ENCODE measurements around the gene ABHD6. TPM values are rescaled to one million over a fixed set of nuclear protein-coding genes. Genes with fewer than 3 reads are reported as not detected.
"Not testable (repeated sequence)": the region's sequence is repeated elsewhere in the genome, so short reads cannot be mapped to it uniquely, and the experiment has no call there.

Gene ABHD6
- total RNA-seq, 1 donor from 2014 or later: 2.4 TPM

- TF ChIP-seq, protein P1, sequence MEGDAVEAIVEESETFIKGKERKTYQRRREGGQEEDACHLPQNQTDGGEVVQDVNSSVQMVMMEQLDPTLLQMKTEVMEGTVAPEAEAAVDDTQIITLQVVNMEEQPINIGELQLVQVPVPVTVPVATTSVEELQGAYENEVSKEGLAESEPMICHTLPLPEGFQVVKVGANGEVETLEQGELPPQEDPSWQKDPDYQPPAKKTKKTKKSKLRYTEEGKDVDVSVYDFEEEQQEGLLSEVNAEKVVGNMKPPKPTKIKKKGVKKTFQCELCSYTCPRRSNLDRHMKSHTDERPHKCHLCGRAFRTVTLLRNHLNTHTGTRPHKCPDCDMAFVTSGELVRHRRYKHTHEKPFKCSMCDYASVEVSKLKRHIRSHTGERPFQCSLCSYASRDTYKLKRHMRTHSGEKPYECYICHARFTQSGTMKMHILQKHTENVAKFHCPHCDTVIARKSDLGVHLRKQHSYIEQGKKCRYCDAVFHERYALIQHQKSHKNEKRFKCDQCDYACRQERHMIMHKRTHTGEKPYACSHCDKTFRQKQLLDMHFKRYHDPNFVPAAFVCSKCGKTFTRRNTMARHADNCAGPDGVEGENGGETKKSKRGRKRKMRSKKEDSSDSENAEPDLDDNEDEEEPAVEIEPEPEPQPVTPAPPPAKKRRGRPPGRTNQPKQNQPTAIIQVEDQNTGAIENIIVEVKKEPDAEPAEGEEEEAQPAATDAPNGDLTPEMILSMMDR (conservative IDR thresholded peaks at IDR 0.05; ENCODE audit: low read depth, low read length): no peak
- no peak overlapping the region for H3K4me3 ChIP-seq (ENCODE audit: low read depth, low read length)
- no peak for DNase-seq (ENCODE audit: low read depth)
These were observed 35.3 kb downstream of the ABHD6 start for GRCh38 chr3:58272891-58273290.

DNA sequence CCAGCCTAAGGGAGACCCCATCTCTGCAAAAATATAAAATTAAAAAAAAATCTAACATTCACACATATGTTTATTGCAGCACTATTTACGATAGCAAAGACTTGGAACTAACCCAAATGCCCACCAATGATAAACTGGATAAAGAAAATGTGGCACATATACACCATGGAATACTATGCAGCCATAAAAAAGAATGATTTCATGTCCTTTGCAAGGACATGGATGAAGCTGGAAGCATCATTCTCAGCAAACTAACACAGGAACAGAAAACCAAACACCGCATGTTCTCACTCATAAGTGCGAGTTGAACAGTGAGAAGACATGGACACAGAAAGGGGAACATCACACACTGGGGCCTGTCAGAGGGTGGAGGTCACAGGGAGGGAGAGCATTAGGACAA is 35.8 kb downstream of the ABHD6 start:
- H3K4me3 ChIP-seq (ENCODE audit: low read depth, low read length); DNase-seq (ENCODE audit: low read depth): not testable (repeated sequence)

DNA sequence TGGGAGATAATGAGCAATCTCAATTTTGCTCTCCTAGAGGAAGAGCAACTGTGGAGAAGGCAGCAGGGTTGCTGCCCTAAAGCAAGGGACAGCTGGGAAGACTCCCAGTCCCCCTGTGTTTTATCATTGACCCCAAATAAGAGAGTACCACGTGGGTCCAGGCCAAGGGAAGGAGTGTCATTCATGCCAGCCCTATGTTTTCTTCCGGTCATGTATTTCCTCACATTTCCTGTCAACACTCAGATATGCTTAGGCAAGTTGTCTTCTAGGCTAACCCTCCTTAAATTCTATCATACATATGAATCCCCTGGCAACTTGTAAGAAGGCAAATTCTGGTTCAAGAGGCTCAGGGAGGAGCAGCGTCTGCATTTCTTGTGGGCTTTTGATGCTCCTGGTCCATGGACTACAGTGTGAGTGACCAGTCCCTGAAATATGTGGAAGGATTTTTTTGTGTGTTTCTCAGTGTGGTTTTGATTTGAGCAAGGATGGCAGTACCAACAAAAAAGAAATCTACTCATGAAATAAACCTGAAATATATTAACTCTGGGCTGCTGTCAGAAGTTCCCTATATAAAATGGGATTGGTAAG is 36.5 kb downstream of the ABHD6 start:
- TF ChIP-seq, protein P1 (conservative IDR thresholded peaks at IDR 0.05; ENCODE audit: low read depth, low read length): no peak
- DNase-seq (ENCODE audit: low read depth): no peak
- H3K4me3 ChIP-seq (ENCODE audit: low read depth, low read length): no peak overlapping the region

DNA sequence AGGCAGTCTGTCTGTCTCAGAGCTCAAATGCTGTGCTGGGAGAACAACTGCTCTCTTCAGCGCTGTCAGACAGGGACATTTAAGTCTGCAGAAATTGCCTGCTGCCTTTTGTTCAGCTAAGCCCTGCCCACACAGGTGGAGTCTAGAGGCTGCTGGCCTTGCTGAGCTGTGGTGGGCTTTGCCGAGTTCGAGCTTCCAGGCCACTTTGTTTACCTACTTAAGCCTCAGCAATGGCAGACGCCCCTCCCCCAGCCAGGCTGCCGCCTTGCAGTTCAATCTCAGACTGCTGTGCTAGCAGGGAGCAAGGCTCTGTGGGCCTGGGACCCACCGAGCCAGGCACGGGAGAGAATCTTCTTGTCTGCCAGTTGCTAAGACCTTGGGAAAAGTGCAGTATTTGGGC is 43.5 kb downstream of the ABHD6 start:
- TF ChIP-seq, protein P1 (conservative IDR thresholded peaks at IDR 0.05; ENCODE audit: low read depth, low read length): no peak
- DNase-seq (ENCODE audit: low read depth): no peak
- no peak overlapping the region for H3K4me3 ChIP-seq (ENCODE audit: low read depth, low read length)

DNA sequence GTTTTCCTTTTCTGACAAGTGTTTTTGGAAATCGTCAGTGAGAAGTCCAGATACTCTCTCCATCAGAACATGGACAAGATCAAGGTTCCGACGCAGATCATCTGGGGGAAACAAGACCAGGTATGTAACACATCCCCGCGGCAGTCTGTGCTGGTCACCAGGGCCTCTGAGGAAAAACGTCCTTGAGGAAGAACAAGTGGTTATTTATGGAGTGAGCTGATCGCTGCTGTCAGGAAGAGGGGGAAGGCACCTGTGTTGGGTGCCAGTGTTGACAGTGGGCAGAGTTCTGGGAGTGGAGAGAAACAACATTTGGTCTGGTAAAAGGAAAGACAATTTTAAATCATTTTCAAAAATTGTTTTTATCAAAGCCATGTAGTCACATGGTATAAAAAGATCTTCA is 47.7 kb downstream of the ABHD6 start:
- TF ChIP-seq, protein P1 (conservative IDR thresholded peaks at IDR 0.05; ENCODE audit: low read depth, low read length): no peak
- H3K4me3 ChIP-seq (ENCODE audit: low read depth, low read length): no peak overlapping the region
- no peak for DNase-seq (ENCODE audit: low read depth)

GRCh38 chr3:58287354-58287753 is 49.8 kb downstream of the ABHD6 start:
- no peak for DNase-seq (ENCODE audit: low read depth)
- TF ChIP-seq, protein P1 (conservative IDR thresholded peaks at IDR 0.05; ENCODE audit: low read depth, low read length): no peak
- no peak overlapping the region for H3K4me3 ChIP-seq (ENCODE audit: low read depth, low read length)

GRCh38 chr3:58288011-58288728 is 50.6 kb downstream of the ABHD6 start:
- no peak for DNase-seq (ENCODE audit: low read depth)
- no peak overlapping the region for H3K4me3 ChIP-seq (ENCODE audit: low read depth, low read length)
- TF ChIP-seq, protein P1 (conservative IDR thresholded peaks at IDR 0.05; ENCODE audit: low read depth, low read length): peak; percentile 16

DNA sequence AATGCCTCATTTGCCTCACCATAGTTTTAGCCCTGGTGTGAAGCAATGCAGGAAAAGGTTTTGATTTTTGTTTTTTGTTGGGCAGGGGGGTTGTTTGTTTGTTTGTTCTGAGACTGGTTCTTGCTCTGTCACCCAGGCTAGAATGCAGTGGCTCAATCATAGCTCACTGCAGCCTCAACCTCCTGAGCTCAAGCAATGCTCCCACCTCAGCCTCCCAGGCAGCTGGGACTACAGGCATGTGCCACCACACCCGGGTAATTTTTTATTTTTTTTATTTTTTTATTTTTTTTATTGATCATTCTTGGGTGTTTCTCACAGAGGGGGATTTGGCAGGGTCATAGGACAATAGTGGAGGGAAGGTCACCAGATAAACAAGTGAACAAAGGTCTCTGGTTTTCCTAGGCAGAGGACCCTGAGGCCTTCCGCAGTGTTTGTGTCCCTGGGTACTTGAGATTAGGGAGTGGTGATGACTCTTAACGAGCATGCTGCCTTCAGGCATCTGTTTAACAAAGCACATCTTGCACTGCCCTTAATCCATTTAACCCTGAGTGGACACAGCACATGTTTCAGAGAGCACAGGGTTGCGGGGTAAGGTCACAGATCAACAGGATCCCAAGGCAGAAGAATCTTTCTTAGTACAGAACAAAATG is 51.5 kb downstream of the ABHD6 start:
- H3K4me3 ChIP-seq (ENCODE audit: low read depth, low read length); DNase-seq (ENCODE audit: low read depth): not testable (repeated sequence)

- not testable (repeated sequence) for DNase-seq (ENCODE audit: low read depth)
These were observed 52.9 kb downstream of the ABHD6 start for GRCh38 chr3:58290446-58290845.

More at GRCh38 chr3:58290446-58290845, 52.9 kb downstream of the ABHD6 start:
- not testable (repeated sequence) for H3K4me3 ChIP-seq (ENCODE audit: low read depth, low read length)

Measured in epithelial cell of proximal tubule (primary cell).